ENCODE results near the gene FOSL1. TPM values are rescaled to one million over a fixed set of nuclear protein-coding genes. Genes with fewer than 3 reads are reported as not detected.

FOSL1 gene
- total and polyA plus RNA-seq, 2 donors (not counting 1 experiment from before 2014, with no cell fraction given), result 3.5 to 8.8 TPM

- H2AFZ ChIP-seq (ENCODE audit: low read length), result no peak overlapping the region
Observed at GRCh38 chr11:65857500-65857852, 42.7 kb downstream of the FOSL1 start.

GRCh38 chr11:65856689-65857499 is 43.3 kb downstream of the FOSL1 start:
- peak overlapping the region; percentile 98 for H3K4me2 ChIP-seq (ENCODE audit: extremely low read depth, insufficient read depth, low read length)
- peaks cover 46% of the 10 kb centered on the region for H3K36me3 ChIP-seq (ENCODE audit: control insufficient read depth, insufficient read depth, low read length)
- TF ChIP-seq CTCF (conservative IDR thresholded peaks at IDR 0.05 in 1 of 2, IDR thresholded peaks at IDR 0.05 in 1 of 2; ENCODE audit: low read depth in 1 of 2, low read length in 2 of 2) (no peak), EZH2 (IDR thresholded peaks at IDR 0.05; ENCODE audit: low read length, missing control alignments) (no peak)
- peak overlapping the region; percentile 95 to 99 (median 97) for H3K4me3 ChIP-seq (replicated peaks in 1 of 4; ENCODE audit: control extremely low read depth in 1 of 4, insufficient read depth in 1 of 4, low read depth in 3 of 4, low read length in 4 of 4)
- H3K4me1 ChIP-seq (ENCODE audit: control insufficient read depth, extremely low read depth, insufficient read depth, low read length), result peaks cover 30% of the 10 kb centered on the region
- H3K9me3 ChIP-seq (ENCODE audit: control insufficient read depth, insufficient read depth, low read depth, low read length), result no peaks in the 10 kb centered on the region
- no peaks in the 10 kb centered on the region for H3K27me3 ChIP-seq (ENCODE audit: control insufficient read depth, insufficient read depth, low read length)
- peak overlapping the region; percentile 92 for H3K9ac ChIP-seq (ENCODE audit: insufficient read depth, low read length)
- peaks cover 62% of the 10 kb centered on the region for H3K79me2 ChIP-seq (ENCODE audit: control insufficient read depth, insufficient read depth, low read length)
- H3K27ac ChIP-seq (ENCODE audit: insufficient read depth, low read length), result peak overlapping the region; percentile 86
- peaks cover 8% of the 10 kb centered on the region for H4K20me1 ChIP-seq (ENCODE audit: control insufficient read depth, extremely low read depth, insufficient read depth, low read length)
- no peak overlapping the region for H2AFZ ChIP-seq (ENCODE audit: low read length)
- DNase-seq (ENCODE audit: low read depth in 2 of 2), result peak; percentile 56 to 68

More at GRCh38 chr11:65857500-65857852, 42.7 kb downstream of the FOSL1 start:
- Histone ChIP-seq H3K9ac (ENCODE audit: insufficient read depth, low read length) (peak overlapping the region; percentile 92), H3K4me3 (replicated peaks in 1 of 4; ENCODE audit: control extremely low read depth in 1 of 4, insufficient read depth in 1 of 4, low read depth in 3 of 4, low read length in 4 of 4) (peak overlapping the region; percentile 95 to 99 (median 97)), H3K4me2 (ENCODE audit: extremely low read depth, insufficient read depth, low read length) (peak overlapping the region; percentile 44), H3K9me3 (ENCODE audit: control insufficient read depth, insufficient read depth, low read depth, low read length) (no peaks in the 10 kb centered on the region), H3K4me1 (ENCODE audit: control insufficient read depth, extremely low read depth, insufficient read depth, low read length) (peaks cover 32% of the 10 kb centered on the region), H3K79me2 (ENCODE audit: control insufficient read depth, insufficient read depth, low read length) (peaks cover 68% of the 10 kb centered on the region), H3K27ac (ENCODE audit: insufficient read depth, low read length) (peak overlapping the region; percentile 86), H3K27me3 (ENCODE audit: control insufficient read depth, insufficient read depth, low read length) (no peaks in the 10 kb centered on the region), H4K20me1 (ENCODE audit: control insufficient read depth, extremely low read depth, insufficient read depth, low read length) (peaks cover 8% of the 10 kb centered on the region), H3K36me3 (ENCODE audit: control insufficient read depth, insufficient read depth, low read length) (peaks cover 47% of the 10 kb centered on the region)
- TF ChIP-seq EZH2 (IDR thresholded peaks at IDR 0.05; ENCODE audit: low read length, missing control alignments) (no peak), CTCF (conservative IDR thresholded peaks at IDR 0.05 in 1 of 2, IDR thresholded peaks at IDR 0.05 in 1 of 2; ENCODE audit: low read depth in 1 of 2, low read length in 2 of 2) (no peak)
- no peak for DNase-seq (ENCODE audit: low read depth in 2 of 2)

GRCh38 chr11:65855927-65856363 is 44.2 kb downstream of the FOSL1 start:
- H2AFZ ChIP-seq (ENCODE audit: low read length), result no peak overlapping the region
- H4K20me1 ChIP-seq (ENCODE audit: control insufficient read depth, extremely low read depth, insufficient read depth, low read length), result peaks cover 8% of the 10 kb centered on the region
- H3K27ac ChIP-seq (ENCODE audit: insufficient read depth, low read length), result peak overlapping the region; percentile 86
- H3K79me2 ChIP-seq (ENCODE audit: control insufficient read depth, insufficient read depth, low read length), result peaks cover 52% of the 10 kb centered on the region
- H3K4me1 ChIP-seq (ENCODE audit: control insufficient read depth, extremely low read depth, insufficient read depth, low read length), result peaks cover 24% of the 10 kb centered on the region
- no peak for DNase-seq (ENCODE audit: low read depth in 2 of 2)
- H3K9me3 ChIP-seq (ENCODE audit: control insufficient read depth, insufficient read depth, low read depth, low read length), result no peaks in the 10 kb centered on the region
- H3K9ac ChIP-seq (ENCODE audit: insufficient read depth, low read length), result no peak overlapping the region
- TF ChIP-seq EZH2 (IDR thresholded peaks at IDR 0.05; ENCODE audit: low read length, missing control alignments) (no peak), CTCF (conservative IDR thresholded peaks at IDR 0.05 in 1 of 2, IDR thresholded peaks at IDR 0.05 in 1 of 2; ENCODE audit: low read depth in 1 of 2, low read length in 2 of 2) (no peak)
- no peaks in the 10 kb centered on the region for H3K27me3 ChIP-seq (ENCODE audit: control insufficient read depth, insufficient read depth, low read length)
- H3K36me3 ChIP-seq (ENCODE audit: control insufficient read depth, insufficient read depth, low read length), result peaks cover 50% of the 10 kb centered on the region
- peak overlapping the region; percentile 98 for H3K4me2 ChIP-seq (ENCODE audit: extremely low read depth, insufficient read depth, low read length)
- peak overlapping the region; percentile 95 to 99 (median 97) for H3K4me3 ChIP-seq (replicated peaks in 1 of 4; ENCODE audit: control extremely low read depth in 1 of 4, insufficient read depth in 1 of 4, low read depth in 3 of 4, low read length in 4 of 4)
